ENCODE results near the gene GABBR2. TPM values are rescaled to one million over a fixed set of nuclear protein-coding genes. Genes with fewer than 3 reads are reported as not detected.
A peak's percentile ranks its signal among the peaks of the same experiment; 100 is the strongest.

The GABBR2 gene
- total RNA-seq, 1 experiment from 2014 or later: 3.8 TPM

- H3K36me3 ChIP-seq: no peaks in the 10 kb centered on the region; the same call in 1 of the 2 replicates
- no peak overlapping the region for H3K4me3 ChIP-seq
- DNase-seq: no peak
Observed at GRCh38 chr9:98728500-98728899, 19.8 kb upstream of the GABBR2 start.

GRCh38 chr9:98727428-98727827 is 18.7 kb upstream of the GABBR2 start:
- H3K4me3 ChIP-seq: no peak overlapping the region
- DNase-seq: no peak
- no peaks in the 10 kb centered on the region; the same call in 1 of the 2 replicates for H3K27me3 ChIP-seq
- H3K36me3 ChIP-seq: no peaks in the 10 kb centered on the region
- H3K9me3 ChIP-seq: no peaks in the 10 kb centered on the region

More at GRCh38 chr9:98728500-98728899, 19.8 kb upstream of the GABBR2 start:
- no peaks in the 10 kb centered on the region; the same call in 1 of the 2 replicates for H3K27me3 ChIP-seq
- H3K9me3 ChIP-seq: no peaks in the 10 kb centered on the region

- Histone ChIP-seq H3K4me3 (no peak overlapping the region), H3K9me3 (no peaks in the 10 kb centered on the region), H3K36me3 (no peaks in the 10 kb centered on the region), H3K27me3 (no peaks in the 10 kb centered on the region; the same call in 1 of the 2 replicates)
- no peak for DNase-seq
Observed at GRCh38 chr9:98726735-98727134, 18.0 kb upstream of the GABBR2 start.

- H3K36me3 ChIP-seq: no peaks in the 10 kb centered on the region
- no peak overlapping the region for H3K4me3 ChIP-seq
- H3K27me3 ChIP-seq: no peaks in the 10 kb centered on the region; the same call in 1 of the 2 replicates
- no peak for DNase-seq
- no peaks in the 10 kb centered on the region for H3K9me3 ChIP-seq
Observed at GRCh38 chr9:98724810-98725530, 16.2 kb upstream of the GABBR2 start.

GRCh38 chr9:98721643-98722042 is 12.9 kb upstream of the GABBR2 start:
- DNase-seq: no peak
- Histone ChIP-seq H3K4me3 (no peak overlapping the region), H3K27me3 (no peaks in the 10 kb centered on the region; the same call in 1 of the 2 replicates), H3K9me3 (no peaks in the 10 kb centered on the region), H3K36me3 (no peaks in the 10 kb centered on the region)

- Histone ChIP-seq H3K4me3 (no peak overlapping the region), H3K9me3 (no peaks in the 10 kb centered on the region), H3K27me3 (no peaks in the 10 kb centered on the region; the same call in 1 of the 2 replicates), H3K36me3 (no peaks in the 10 kb centered on the region)
- no peak for DNase-seq
Observed at GRCh38 chr9:98720402-98720801, 11.7 kb upstream of the GABBR2 start.

GRCh38 chr9:98719055-98719454 is 10.3 kb upstream of the GABBR2 start:
- no peak overlapping the region for H3K4me3 ChIP-seq
- no peaks in the 10 kb centered on the region for H3K36me3 ChIP-seq
- H3K9me3 ChIP-seq: no peaks in the 10 kb centered on the region
- DNase-seq: no peak
- no peaks in the 10 kb centered on the region for H3K27me3 ChIP-seq

GRCh38 chr9:98714833-98715232 is 6.1 kb upstream of the GABBR2 start:
- Histone ChIP-seq H3K4me3 (no peak overlapping the region), H3K27me3 (no peaks in the 10 kb centered on the region; the same call in 1 of the 2 replicates), H3K36me3 (no peaks in the 10 kb centered on the region), H3K9me3 (no peaks in the 10 kb centered on the region)
- no peak for DNase-seq

GRCh38 chr9:98712987-98713386 is 4.3 kb upstream of the GABBR2 start:
- no peak for DNase-seq
- Histone ChIP-seq H3K9me3 (no peaks in the 10 kb centered on the region), H3K4me3 (no peak overlapping the region), H3K27me3 (no peaks in the 10 kb centered on the region; the same call in 1 of the 2 replicates), H3K36me3 (no peaks in the 10 kb centered on the region)

- Histone ChIP-seq H3K27me3 (no peaks in the 10 kb centered on the region; the same call in 1 of the 2 replicates), H3K9me3 (no peaks in the 10 kb centered on the region), H3K4me3 (no peak overlapping the region), H3K36me3 (no peaks in the 10 kb centered on the region)
- DNase-seq: peak; percentile 56
Observed at GRCh38 chr9:98709968-98710965, 1.5 kb upstream of the GABBR2 start.

GRCh38 chr9:98708103-98708932 is 417 bp downstream of the GABBR2 start:
- DNase-seq: peak; percentile 21
- no peaks in the 10 kb centered on the region for H3K36me3 ChIP-seq
- no peaks in the 10 kb centered on the region; the same call in 1 of the 2 replicates for H3K27me3 ChIP-seq
- H3K4me3 ChIP-seq: peak overlapping the region; percentile 47
- H3K9me3 ChIP-seq: no peaks in the 10 kb centered on the region

- Histone ChIP-seq H3K4me3 (peak overlapping the region; percentile 47), H3K27me3 (no peaks in the 10 kb centered on the region; the same call in 1 of the 2 replicates), H3K9me3 (no peaks in the 10 kb centered on the region), H3K36me3 (no peaks in the 10 kb centered on the region)
- DNase-seq: peak; percentile 83
Observed at GRCh38 chr9:98707166-98708102, 1.3 kb downstream of the GABBR2 start.

- no peaks in the 10 kb centered on the region for H3K27me3 ChIP-seq
- DNase-seq: no peak
- peak overlapping the region; percentile 47 for H3K4me3 ChIP-seq
- no peaks in the 10 kb centered on the region for H3K9me3 ChIP-seq
- H3K36me3 ChIP-seq: no peaks in the 10 kb centered on the region
Observed at GRCh38 chr9:98706651-98707165, 2.0 kb downstream of the GABBR2 start.

- H3K27me3 ChIP-seq: no peaks in the 10 kb centered on the region
- DNase-seq: no peak
- no peaks in the 10 kb centered on the region for H3K9me3 ChIP-seq
- no peaks in the 10 kb centered on the region for H3K36me3 ChIP-seq
- H3K4me3 ChIP-seq: no peak overlapping the region
Observed at GRCh38 chr9:98702835-98703380, 5.8 kb downstream of the GABBR2 start.

- no peak overlapping the region for H3K4me3 ChIP-seq
- DNase-seq: no peak
- H3K27me3 ChIP-seq: no peaks in the 10 kb centered on the region
- H3K36me3 ChIP-seq: no peaks in the 10 kb centered on the region
- H3K9me3 ChIP-seq: no peaks in the 10 kb centered on the region
Observed at GRCh38 chr9:98702340-98702739, 6.4 kb downstream of the GABBR2 start.

Measured in MG63 (cell line).